PFSK-1 (cell line): Measurements from ENCODE around the gene CEP97.

Source experiments
- POLR2AphosphoS5 ChIP-seq: IDR thresholded peaks from 2 replicates; pipeline ENCODE4 v1.6.1; 2012; ENCODE audit warnings: low read depth, mild to moderate bottlenecking, control low read depth, low read length, moderate library complexity
- TF ChIP-seq, protein P1 (sequence below), 2 experiments: IDR thresholded peaks; 2 replicates each; pipeline versions ENCODE4 v1.6.1 to v1.8.0; 2011 to 2012; ENCODE audit warnings: low read depth in 2 of 2, low read length in 2 of 2, control low read depth in 1 of 2, inconsistent platforms in 1 of 2, mild to moderate bottlenecking in 1 of 2, moderate library complexity in 1 of 2; ENCODE audit not compliant: insufficient read depth in 1 of 2

GRCh38 chr3:101703169-101703568, 21.2 kb upstream of the CEP97 start:
- TF ChIP-seq POLR2AphosphoS5 = no peak
- TF ChIP-seq, protein P1, sequence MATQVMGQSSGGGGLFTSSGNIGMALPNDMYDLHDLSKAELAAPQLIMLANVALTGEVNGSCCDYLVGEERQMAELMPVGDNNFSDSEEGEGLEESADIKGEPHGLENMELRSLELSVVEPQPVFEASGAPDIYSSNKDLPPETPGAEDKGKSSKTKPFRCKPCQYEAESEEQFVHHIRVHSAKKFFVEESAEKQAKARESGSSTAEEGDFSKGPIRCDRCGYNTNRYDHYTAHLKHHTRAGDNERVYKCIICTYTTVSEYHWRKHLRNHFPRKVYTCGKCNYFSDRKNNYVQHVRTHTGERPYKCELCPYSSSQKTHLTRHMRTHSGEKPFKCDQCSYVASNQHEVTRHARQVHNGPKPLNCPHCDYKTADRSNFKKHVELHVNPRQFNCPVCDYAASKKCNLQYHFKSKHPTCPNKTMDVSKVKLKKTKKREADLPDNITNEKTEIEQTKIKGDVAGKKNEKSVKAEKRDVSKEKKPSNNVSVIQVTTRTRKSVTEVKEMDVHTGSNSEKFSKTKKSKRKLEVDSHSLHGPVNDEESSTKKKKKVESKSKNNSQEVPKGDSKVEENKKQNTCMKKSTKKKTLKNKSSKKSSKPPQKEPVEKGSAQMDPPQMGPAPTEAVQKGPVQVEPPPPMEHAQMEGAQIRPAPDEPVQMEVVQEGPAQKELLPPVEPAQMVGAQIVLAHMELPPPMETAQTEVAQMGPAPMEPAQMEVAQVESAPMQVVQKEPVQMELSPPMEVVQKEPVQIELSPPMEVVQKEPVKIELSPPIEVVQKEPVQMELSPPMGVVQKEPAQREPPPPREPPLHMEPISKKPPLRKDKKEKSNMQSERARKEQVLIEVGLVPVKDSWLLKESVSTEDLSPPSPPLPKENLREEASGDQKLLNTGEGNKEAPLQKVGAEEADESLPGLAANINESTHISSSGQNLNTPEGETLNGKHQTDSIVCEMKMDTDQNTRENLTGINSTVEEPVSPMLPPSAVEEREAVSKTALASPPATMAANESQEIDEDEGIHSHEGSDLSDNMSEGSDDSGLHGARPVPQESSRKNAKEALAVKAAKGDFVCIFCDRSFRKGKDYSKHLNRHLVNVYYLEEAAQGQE (IDR thresholded peaks at IDR 0.05; ENCODE audit: insufficient read depth in 1 of 2, low read depth in 2 of 2, low read length in 2 of 2) = no peak
